IPS-20b (cell line): Measurements from ENCODE around the gene CADPS.

Source experiments
- H3K27ac ChIP-seq: one replicate; pipeline ENCODE4 v1.5.1; 2013; ENCODE audit warnings: low read length
- H3K27me3 ChIP-seq: 2 replicates; pipeline ENCODE4 v1.6.1; 2013; ENCODE audit warnings: mild to moderate bottlenecking, low read length, inconsistent platforms; ENCODE audit not compliant: insufficient read depth
- H3K36me3 ChIP-seq: 2 replicates; pipeline ENCODE4 v1.6.1; 2013; ENCODE audit warnings: low read depth, mild to moderate bottlenecking, inconsistent platforms, low read length, moderate library complexity; ENCODE audit not compliant: insufficient read depth
- H3K4me1 ChIP-seq: 2 replicates; pipeline ENCODE4 v1.6.1; 2013; ENCODE audit warnings: mild to moderate bottlenecking, control low read depth, inconsistent platforms, low read length, moderate library complexity; ENCODE audit not compliant: insufficient read depth
- H3K4me3 ChIP-seq: 2 replicates; pipeline ENCODE4 v1.5.1; 2013; ENCODE audit warnings: mild to moderate bottlenecking, low read length, inconsistent platforms
- H3K9ac ChIP-seq: 2 replicates; pipeline ENCODE4 v1.6.1; 2013; ENCODE audit warnings: low read depth, mild to moderate bottlenecking, inconsistent platforms, low read length, moderate library complexity
- H3K9me3 ChIP-seq: 2 replicates; pipeline ENCODE4 v1.6.1; 2013; ENCODE audit warnings: mild to moderate bottlenecking, low read depth, low read length, inconsistent platforms; ENCODE audit not compliant: insufficient read depth

The CADPS gene

DNA sequence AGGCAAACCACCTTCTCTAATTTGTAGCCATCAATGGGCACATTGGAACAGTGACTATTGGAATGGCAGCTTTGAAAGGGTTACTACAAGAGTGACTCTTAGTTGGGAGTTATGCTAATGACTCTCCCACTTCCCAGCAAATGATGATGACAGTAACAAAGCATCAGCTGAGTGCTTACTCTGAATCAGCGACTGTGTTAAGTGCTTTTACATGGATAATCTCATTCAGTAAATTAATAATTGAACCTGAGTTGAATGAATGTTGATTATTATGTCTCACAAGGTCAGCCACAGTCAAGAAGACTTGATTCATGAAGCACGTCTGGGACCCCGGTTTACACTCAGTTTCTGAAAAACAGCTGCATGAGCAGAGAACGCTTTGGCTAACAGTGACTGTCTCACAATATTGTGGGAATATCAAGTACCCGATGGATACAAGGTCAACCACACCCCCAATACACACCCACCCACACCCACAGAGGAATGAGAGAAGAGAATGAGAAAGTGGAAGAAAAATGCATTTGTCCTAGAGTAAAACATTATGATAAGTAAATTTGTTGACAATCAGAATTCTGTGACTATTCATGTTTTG, 259.9 kb downstream of the CADPS start:
- H3K9me3 ChIP-seq: no peaks in the 10 kb centered on the region
- no peaks in the 10 kb centered on the region for H3K27me3 ChIP-seq
- H3K9ac ChIP-seq: no peak overlapping the region

DNA sequence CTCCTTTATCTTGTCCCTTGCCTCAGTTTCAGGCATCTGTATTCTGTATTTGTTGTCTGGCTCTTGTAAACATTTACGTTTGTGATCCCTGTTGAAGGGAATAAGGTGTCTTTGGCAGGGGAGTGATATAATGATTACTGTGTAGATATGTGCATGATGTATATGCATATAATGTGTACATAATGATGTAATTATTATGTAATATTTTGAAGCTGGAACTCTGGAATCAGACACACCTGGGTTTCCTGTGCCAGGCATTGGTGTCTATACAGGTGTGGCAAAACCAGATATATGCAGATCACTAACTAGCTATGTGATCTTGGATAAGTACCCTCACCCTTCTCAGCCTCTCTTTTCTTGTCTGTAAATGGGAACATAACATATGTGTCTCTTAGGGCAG, 260.7 kb downstream of the CADPS start:
- H3K4me3 ChIP-seq: no peak overlapping the region
- H3K9ac ChIP-seq: no peak overlapping the region
- no peaks in the 10 kb centered on the region for H3K9me3 ChIP-seq

More for the DNA sequence above, 259.9 kb downstream of the CADPS start:
- Histone ChIP-seq H3K27ac (no peak overlapping the region), H3K4me1 (no peaks in the 10 kb centered on the region), H3K36me3 (no peaks in the 10 kb centered on the region), H3K4me3 (no peak overlapping the region)

DNA sequence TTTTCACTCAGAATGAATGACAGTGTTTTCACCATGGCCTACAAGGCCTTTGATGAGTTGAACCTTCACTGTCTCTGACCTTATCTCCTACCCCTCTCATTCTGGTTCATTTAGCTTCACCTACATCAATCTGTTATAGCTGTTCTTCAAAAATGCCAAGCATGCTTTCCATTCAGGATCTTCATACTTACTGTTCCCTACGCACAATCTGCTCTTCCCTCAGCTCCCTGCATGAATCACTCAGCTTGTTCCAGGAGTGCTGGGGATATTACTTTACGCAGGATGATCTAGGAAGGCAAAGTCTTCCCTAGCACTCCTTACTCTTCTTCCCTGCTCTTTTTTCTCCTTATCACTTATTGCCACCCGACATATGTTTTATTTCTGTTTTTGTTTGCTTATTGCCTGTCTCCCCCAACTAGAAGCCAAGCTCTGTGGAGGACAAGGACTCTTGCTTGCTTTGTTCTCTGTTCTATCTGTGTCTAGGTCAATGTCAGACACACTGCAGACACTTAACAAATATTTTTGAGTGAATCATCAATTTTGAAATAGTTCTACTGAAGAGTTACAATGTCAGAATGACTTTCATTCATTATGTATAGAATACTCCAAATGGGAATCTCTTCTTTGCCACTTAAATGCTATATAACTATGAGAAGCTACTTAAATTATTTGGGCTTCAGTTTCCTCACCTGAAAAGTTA, 263.5 kb downstream of the CADPS start:
- H3K27ac ChIP-seq: no peak overlapping the region
- H3K9me3 ChIP-seq: no peaks in the 10 kb centered on the region
- H3K36me3 ChIP-seq: no peaks in the 10 kb centered on the region
- no peaks in the 10 kb centered on the region for H3K4me1 ChIP-seq
- no peak overlapping the region for H3K9ac ChIP-seq
- no peak overlapping the region for H3K4me3 ChIP-seq
- no peaks in the 10 kb centered on the region for H3K27me3 ChIP-seq

More for the DNA sequence above, 260.7 kb downstream of the CADPS start:
- H3K27ac ChIP-seq: no peak overlapping the region
- no peaks in the 10 kb centered on the region for H3K36me3 ChIP-seq
- no peaks in the 10 kb centered on the region for H3K4me1 ChIP-seq
- H3K27me3 ChIP-seq: no peaks in the 10 kb centered on the region

DNA sequence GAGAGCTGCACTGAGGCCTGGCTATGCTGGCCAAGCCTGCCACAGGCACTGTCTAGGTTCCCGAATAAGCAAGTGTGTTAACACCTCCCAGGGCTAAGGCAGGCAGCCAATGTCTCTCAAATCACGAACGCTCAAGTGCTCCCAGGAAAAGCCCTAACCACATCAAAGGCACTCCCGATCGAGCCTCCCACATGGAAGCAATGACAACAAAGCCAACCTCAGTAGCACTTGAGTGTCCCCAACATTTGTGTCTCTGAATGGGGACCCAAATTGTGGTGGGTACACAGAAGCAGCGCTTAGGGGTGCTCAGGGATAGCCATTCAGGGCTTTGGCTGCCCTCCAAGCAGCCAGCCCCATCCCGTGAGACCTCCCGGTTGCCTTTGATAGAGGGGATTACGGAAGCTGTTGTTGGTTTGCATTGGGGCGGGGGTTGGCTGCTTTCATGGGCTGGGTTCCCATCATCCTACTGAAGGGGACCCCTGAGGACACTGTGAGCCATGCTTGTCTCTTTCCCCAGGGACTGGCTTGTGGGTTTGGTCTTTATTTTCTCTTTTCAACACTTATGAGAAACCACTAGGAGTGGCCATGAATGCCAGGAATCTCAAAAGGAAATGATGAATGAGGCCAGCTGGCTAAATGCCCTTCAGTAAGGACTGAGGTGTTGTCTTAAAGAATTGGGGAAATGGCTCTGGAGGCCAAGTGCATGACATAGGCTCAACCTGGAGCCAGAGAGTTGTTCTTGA, 267.8 kb downstream of the CADPS start:
- no peak overlapping the region for H3K9ac ChIP-seq
- no peaks in the 10 kb centered on the region for H3K36me3 ChIP-seq
- H3K4me3 ChIP-seq: no peak overlapping the region
- no peaks in the 10 kb centered on the region for H3K27me3 ChIP-seq
- H3K4me1 ChIP-seq: no peaks in the 10 kb centered on the region
- H3K27ac ChIP-seq: no peak overlapping the region
- H3K9me3 ChIP-seq: no peaks in the 10 kb centered on the region

DNA sequence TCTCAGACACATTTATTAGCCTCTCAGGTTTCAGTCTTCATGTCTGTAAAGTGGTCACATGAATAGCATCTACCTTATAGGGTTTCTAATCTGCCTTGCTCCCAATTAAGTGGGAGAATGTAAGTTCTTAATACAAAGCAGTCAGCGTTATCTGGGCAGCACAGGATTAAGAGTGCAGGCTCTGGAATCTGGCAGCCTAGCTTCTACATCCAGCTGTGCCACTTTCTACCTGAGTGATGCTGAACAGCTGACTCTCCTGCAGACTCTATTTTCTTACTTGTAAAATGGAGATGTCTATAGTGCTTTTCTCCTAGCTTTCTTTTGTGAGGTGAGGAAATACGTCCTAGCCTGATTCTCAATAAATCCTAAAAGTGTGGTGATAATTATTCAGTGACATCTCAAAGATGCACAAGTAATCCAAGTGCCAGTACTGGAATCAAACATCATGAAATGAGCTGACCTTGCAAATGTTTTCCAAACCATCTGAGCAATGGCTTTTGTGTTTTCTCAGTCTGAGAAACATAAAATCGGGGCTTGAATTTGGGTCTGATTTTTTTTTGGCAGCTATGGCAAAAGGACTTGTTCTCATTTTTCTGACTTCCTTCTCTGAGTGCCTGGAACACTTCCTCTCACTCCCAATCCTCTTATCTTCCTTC, 269.7 kb downstream of the CADPS start:
- no peak overlapping the region for H3K4me3 ChIP-seq
- H3K9ac ChIP-seq: no peak overlapping the region
- no peaks in the 10 kb centered on the region for H3K27me3 ChIP-seq
- no peak overlapping the region for H3K27ac ChIP-seq
- H3K9me3 ChIP-seq: no peaks in the 10 kb centered on the region
- H3K4me1 ChIP-seq: no peaks in the 10 kb centered on the region
- no peaks in the 10 kb centered on the region for H3K36me3 ChIP-seq

DNA sequence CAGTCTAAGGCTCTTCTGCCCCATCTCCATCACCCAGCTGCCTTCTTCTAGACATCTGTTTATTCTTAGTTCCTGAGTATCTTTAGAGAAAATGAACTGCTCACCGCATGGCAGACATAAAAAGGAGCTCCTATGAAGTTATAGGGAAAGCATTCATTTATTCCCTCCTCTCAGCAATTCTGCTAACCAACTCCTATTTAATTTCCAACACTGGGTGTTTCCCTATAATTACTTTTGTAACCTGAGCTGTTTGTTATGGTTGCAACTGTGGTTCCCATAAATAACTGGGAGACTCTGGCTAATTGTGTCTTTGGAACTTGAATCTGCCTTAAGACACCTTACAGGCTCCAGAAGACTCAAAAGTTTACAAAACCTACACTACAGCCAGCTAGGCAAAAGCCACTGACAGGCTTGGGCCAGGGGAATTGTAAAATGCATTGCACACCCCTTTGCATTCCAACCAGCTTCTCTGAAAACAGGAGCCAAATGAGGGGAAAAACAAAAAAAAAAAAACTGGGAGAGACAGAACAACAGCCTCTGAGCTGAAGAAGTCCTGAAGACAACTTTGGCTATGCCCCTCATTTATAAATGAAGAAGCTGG, 270.4 kb downstream of the CADPS start:
- Histone ChIP-seq H3K9me3 (no peaks in the 10 kb centered on the region), H3K4me3 (no peak overlapping the region), H3K27me3 (no peaks in the 10 kb centered on the region), H3K36me3 (no peaks in the 10 kb centered on the region), H3K4me1 (no peaks in the 10 kb centered on the region), H3K27ac (no peak overlapping the region), H3K9ac (no peak overlapping the region)

DNA sequence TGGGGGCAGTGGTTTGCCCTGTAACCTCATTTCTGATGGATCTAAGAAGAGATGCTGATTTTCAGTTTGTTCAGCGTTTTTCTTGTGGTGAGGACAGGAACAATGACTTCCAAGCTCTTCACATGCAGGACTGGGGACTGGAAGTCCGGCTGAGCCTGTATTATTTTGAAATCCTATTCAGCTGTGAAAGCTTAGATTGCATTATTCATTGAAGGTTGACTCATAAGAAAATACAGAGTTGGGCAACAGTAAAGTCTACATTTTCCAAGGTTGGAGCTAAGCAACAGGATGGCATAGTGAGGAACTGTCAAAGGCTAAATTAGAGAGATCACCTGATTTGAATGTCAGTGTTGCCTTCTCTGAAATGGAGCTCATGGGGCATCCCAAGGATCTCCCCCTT, 270.9 kb downstream of the CADPS start:
- Histone ChIP-seq H3K27ac (no peak overlapping the region), H3K9ac (no peak overlapping the region), H3K27me3 (no peaks in the 10 kb centered on the region), H3K4me3 (no peak overlapping the region), H3K9me3 (no peaks in the 10 kb centered on the region), H3K36me3 (no peaks in the 10 kb centered on the region), H3K4me1 (no peaks in the 10 kb centered on the region)

DNA sequence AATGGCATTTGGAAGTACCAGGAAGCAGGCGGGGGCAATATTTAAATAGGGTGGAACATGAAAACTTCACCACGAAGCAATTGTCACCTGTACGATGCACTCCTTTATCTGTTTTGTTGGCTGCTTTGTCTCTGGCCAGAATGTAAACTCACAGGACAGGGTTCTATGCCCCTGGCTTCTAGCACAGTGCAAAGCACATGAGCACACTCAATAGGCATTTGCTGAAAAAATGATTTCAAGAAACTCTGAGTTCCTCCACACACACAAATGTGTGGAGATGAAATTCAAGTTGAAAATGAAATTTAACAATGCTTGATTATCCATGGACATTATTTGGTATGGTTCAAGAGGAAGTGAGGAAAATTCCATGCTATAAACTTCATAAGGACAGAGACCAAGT, 272.2 kb downstream of the CADPS start:
- Histone ChIP-seq H3K9ac (no peak overlapping the region), H3K27ac (no peak overlapping the region), H3K36me3 (no peaks in the 10 kb centered on the region), H3K27me3 (no peaks in the 10 kb centered on the region), H3K4me1 (no peaks in the 10 kb centered on the region), H3K4me3 (no peak overlapping the region), H3K9me3 (no peaks in the 10 kb centered on the region)

DNA sequence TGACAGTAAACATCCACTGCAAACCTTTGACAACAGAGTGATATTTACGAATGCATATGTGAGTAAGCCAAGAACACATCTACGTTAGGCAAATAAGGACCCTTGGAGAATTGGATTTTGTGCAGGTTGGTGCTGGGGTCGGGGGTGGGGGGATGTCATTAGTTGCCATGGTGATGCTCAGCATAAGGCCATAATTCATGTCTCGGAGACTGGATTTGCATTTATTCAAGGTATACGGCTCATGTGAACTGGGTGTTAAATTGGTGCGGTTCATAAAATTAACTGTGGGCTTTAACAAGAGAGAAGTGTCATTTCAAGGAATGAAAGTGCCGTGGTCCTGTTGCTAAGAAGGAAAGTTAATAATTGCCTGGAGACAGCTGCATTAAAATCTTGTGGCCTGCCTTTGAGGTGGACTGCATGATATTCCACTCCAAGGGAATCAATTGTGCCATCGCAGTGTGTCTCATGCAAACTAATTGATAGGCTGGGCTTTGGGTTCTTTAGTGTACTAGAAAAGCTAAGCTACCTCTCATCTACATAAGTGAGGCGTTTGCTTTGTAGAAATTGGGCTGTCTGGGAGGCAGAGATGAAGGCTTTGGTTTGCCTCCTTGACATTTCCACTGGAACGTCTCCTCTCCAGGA, 273.0 kb downstream of the CADPS start:
- H3K27ac ChIP-seq: no peak overlapping the region
- H3K4me3 ChIP-seq: no peak overlapping the region
- H3K36me3 ChIP-seq: no peaks in the 10 kb centered on the region
- H3K9ac ChIP-seq: no peak overlapping the region
- no peaks in the 10 kb centered on the region for H3K27me3 ChIP-seq
- no peaks in the 10 kb centered on the region for H3K9me3 ChIP-seq
- H3K4me1 ChIP-seq: no peaks in the 10 kb centered on the region

DNA sequence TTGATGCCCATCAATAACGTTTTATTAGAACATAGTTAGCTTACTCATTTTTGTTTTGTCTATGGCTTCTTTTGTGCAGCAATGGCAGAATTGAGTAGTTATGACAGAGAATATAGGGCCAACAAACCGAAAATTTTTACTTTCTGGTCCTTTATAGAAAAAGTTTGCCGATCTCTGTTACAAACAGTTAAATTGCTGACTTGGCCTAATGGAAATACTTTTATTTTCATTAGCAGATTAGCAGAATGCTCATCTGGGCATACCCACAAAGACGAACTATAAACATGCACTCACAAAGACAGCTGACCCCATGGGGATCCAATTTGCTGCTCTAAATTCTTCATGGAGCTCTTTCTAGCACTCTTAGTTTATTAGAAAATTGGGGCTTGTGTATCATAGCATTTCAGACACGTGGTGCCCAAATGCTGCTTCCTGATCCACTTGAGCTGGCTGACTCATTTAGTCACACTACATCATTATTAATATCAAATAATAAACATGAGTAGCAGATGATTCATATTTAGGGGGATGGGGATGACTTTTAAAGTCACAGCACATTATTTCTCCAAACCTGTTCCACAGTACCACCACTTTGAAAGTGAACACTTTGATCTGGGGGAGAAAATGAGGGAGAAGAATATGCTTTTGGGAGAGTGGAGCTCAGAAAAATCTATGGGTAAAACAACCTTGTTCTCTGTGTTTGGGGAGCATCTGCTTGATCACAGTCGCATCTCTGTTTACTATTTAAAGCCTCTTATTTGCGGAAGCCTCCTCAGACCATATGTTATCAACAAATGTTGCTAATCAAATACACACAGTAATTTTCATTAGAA, 273.8 kb downstream of the CADPS start:
- no peak overlapping the region for H3K4me3 ChIP-seq
- no peaks in the 10 kb centered on the region for H3K36me3 ChIP-seq
- H3K9me3 ChIP-seq: no peaks in the 10 kb centered on the region
- H3K4me1 ChIP-seq: no peaks in the 10 kb centered on the region
- H3K27me3 ChIP-seq: no peaks in the 10 kb centered on the region
- no peak overlapping the region for H3K9ac ChIP-seq
- no peak overlapping the region for H3K27ac ChIP-seq
